8988T (cell line): ENCODE measurements around the gene MTFP1.
"Not testable (repeated sequence)": the region's sequence is repeated elsewhere in the genome, so short reads cannot be mapped to it uniquely, and the experiment has no call there.

Experiments
- DNase-seq: peaks from one replicate; pipeline ENCODE4 v3.0.0; 2011

The MTFP1 gene

DNA sequence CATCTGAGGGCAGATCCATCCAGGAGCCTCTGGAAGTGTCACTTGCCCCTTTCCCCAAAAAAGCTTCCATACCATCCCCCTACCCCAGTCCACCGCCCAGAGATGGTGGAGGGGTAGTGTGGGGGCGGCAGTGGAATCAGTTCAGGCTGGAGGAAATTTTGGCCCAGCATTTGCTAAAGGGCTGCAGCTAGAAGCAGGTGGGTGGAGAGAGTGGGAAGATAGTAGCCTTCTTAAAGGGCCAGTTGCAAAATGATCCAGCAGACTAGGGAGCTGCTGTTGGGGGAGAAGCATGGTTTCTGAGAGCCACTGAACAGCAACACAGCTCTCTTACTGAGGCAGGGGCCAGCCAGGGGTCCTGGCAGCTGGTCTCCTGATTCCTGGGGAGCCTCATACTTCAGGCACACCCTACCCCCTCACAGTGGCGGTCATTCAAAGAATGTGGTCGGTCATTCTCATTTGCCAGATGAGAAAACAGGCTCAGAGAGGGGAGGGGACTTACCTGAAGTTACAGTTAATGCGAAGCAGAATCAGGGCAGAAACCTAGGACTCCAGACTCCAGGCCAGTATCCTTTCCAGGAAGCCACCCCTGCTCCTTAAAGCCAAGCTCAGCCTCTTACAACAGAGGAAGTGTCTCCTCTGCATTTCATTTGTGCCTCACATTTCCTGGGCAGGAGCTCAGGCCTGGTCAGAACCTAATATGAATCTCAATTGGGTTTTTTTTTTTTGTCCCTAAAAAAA lies 23.4 kb upstream of the MTFP1 start:
- no peak for DNase-seq

DNA sequence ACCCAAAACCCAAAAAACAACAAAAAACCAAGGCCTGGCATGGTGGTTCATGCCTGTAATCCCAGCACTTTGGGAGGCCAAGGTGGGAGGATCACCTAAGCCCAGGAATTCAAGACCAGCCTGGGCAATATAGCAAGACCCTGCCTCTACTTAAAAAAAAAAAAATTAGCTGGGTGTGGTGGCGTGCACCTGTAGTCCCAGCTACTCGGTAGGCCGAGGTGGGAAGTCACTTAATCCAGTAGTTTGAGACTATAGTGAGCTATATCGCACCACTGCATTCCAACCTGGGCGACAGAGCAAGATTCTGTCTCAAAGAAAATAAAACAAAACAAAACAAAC lies 22.8 kb upstream of the MTFP1 start:
- DNase-seq, result not testable (repeated sequence)

DNA sequence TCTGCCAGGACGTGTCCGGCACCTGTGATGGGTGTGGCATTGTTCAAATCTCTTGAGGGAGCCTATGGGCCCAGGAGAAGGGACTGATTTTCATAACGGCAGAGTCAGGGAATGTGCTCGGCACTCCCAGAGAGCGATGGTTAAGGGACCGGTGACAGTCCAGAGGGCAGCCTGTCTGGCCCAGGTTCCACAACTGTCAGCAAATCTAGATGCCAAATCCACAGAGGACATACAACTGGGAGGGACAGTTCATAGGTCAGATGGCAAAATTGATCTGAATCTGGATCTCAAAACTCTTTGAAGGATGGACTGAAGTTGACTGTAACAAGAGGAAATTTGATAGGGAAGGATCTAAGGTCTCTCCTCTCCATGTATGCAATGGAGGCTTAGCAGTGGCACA lies 21.3 kb upstream of the MTFP1 start:
- no peak for DNase-seq

DNA sequence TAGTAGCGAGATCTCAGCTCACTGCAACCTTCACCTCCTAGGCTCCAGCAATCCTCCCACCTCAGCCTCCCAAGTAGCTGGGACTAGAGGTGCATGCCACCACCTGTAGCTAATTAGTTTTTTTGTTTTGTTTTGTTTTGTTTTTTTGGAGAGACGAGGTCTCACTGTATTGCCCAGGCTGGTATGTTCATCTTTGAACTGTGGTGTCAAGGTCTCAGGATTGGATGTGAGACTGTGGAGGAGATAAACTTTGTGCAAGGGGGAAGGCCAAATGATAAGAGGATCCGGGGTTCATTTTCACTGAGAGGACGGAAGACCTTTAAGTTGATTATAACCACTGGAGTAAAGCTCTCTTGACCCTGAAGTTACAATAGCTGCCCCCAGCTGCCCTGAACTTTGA lies 19.8 kb upstream of the MTFP1 start:
- DNase-seq, result no peak

DNA sequence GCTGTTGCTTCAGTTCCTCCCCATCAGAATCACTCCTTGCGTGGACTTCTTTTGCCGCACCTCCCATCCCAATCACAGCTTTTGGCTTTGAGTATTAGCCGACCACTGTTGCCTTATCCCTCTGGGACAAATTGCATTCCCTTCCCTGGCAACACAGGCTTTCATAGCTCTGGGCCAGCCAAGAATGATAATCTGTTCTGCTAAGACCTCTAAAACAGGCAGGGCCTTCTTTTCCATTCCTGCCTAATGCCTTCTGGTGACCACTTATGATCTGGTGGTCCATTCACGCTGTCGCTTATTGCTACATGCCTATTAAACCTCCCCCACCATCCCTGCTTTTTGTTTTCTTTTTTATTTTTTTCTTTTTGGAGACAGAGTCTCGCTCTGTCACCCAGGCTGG lies 19.2 kb upstream of the MTFP1 start:
- no peak for DNase-seq

DNA sequence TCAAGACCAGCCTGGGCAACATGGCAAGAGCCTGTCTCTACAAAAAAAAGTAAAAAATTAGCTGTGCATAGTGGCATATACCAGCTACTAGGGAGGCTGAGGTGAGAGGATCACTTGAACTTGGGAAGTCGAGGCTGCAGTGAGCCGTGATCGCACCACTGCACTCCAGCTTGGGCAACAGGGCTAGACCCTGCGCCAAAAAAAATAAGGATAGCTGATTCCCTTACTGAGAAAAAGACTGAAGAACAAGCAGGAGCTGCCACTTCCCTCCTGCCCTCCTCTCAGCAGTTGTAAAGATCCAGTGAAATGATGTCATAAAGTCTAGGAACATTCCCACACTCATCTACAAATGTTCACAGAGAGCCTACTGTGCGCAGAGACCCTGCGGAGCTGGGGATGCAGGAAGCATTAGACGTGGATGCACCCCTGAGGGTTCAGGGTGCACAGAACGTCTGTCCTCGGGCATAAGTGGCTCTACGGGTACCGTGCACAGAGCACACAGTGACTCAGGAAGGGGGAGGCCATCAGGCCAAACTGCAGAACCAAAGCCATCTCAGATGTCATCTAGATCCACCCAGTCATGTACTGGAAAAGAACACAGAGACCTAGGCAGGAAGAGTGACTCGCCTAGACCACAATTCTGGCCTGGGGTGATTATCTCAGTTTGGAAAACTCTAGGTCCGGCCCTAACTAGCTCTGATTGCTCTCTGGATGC lies 17.0 kb upstream of the MTFP1 start:
- DNase-seq, result no peak

DNA sequence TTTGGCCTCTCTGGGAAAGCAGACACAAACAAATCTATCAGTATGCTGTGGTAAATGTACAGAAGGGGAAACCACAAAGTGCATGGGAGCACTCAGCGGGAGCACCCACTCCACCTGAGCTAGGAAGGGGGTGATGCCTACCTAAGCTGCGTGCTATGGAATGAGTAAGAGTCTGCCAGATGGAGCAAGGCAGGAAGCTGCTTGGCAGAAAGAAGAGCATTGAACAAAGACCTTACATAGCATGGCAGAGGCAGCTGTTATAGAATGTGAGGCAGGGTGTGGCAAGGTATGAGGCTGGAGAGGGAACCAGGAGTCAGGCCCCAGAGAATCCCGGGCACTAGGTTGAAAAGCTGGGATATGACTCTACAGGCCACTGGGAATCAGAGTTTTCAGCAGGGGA lies 13.8 kb upstream of the MTFP1 start:
- no peak for DNase-seq

DNA sequence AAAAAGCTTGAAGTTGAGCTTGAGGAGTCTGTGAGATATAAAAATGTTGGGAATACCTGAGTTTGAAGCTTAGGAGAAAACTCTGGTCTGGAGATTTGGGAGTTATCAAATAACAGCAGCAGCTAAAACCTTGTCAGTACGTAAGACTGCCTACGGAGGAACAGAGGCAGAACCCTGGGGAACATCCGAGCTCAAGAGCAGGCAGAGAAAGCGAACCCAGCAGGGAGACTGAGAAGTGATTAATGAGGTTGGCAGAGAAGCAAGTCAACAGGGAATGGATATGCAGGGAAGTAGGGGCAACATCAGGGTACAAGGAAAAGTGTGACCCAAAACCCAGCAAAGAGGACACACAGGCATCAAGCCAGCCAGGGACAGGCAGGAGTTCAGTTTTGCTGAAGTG lies 12.6 kb upstream of the MTFP1 start:
- no peak for DNase-seq

DNA sequence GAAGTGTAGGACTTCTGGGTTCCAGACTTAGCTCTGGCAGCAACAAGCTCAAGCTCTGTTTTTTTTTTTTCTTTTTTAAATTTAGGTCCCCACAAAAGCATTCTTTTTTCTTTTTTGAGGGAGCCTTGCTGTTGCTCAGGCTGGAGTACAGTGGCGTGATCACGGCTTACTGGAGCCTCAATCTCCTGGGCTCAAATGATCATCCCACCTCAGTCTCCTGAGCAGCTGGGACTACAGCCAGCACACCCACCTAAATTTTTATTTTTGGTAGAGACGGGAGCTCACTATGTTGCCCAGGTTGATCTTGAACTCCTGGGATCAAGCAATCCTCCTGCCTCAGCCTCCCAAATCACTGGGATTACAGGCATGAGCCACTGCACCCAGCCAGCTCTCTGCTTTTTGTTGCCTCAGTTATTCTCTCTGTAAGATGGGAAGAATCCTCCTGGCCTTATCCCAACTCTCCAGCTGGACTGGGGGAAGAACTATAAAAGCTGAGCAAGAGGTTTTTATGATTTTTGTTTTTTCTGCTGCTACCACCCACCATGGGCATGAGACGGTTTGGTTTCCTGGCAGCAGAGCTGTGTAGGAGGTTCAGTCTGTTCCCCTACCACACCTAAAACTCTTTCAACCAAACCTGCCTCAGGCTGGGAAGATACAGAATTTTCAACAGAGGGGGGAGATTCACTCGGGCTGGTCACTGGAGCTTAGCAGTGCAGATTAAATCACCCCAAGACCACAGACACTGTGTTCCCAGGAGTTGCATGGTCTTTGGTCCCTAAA lies 11.6 kb upstream of the MTFP1 start:
- DNase-seq, result no peak

DNA sequence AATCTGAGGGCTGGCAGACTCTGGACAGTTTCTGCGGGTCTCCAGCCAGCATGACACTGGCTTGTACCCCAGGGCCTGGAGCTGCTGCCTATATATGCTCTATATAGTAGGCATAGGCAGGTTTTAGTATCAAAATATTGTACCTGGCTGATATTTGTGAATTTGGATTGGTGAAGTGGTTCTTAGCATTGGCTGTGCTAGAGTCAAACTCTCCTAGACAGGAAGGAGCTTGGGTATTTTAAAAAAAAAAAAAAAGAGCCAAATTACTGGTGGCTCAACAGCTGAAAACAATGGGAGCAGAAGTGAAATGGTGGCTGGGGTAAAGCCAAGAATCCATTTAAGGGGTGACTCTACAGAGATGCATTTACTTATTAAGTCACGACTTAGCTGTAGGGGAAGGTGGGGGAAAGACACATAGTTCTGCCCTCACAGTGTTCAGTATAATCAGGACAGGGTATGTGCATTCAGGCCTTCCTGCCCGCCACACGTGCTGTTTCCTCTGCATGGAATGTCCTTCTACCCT lies 11.0 kb upstream of the MTFP1 start:
- DNase-seq, result no peak

DNA sequence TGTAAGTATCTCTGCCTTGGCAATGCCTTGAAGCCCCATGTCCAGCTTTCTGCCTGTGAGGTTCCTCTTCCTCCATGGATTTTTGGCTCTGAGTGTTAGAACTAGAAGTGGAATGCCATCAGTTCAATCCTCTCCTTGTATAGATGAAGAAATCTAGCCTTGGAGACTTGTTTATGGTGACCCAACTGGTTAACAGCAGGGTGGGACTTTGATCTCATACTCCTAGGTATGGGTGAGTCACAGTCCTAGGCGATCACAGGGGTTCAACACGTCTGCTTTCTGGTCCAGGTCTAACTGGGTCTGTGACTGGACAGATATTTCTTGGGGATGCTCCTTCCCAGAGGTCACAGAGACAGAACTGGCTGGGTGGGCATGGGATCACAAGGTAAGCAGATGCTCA lies 9.2 kb upstream of the MTFP1 start:
- DNase-seq, result no peak

DNA sequence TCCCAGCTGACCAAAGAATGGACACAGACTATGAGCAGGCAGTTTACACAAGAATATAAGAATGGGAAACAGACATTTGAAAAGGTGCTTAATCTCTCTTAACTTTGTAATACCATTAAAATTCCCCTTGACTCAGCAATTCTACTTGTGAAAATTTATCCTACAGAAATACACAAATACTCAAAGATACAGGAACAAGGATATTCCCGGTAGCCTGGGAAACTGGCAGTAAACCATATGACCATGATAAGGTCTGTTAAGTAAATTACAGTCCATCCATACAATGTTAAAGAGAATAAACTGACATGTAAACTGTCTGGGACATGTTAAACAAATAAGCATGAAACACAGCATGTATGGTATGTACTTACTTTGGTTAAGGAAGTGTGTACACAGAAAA lies 8.7 kb upstream of the MTFP1 start:
- no peak for DNase-seq

DNA sequence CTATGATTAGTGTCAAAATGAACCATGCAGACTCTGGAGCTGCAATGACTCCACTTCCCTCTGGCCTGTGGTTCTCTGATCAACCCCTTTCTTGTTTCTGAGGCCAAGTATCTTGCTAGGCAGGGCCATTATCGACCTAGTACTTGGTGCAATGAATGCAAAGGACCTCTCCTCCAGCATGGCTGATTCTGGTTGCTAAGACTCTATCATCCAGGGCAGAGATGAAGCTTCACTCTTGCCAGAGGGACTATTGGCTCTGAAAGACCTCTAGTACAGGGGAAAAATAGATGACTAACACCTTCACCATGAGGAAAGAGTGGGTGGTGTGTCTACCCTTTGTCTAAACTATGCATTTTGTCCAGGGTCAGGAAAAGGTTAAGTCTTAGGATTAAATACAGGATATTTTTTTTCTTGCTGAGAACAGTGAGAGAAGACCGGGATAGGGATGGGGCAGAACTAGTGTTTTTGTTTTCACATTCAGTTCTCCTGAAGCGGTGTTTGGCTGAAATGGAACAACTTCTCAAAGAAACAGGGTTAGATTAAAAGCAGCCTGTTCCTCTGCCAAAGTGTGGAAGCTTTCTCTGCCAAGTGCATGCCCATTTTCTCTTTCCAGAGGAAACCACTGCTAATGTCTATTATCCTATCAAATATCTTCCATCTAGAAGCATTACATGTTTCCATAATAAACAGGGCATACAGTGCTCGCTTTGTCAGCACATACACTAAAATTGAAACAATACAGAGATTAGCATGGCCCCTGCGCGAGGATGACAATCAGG lies 5.0 kb upstream of the MTFP1 start:
- DNase-seq, result no peak

DNA sequence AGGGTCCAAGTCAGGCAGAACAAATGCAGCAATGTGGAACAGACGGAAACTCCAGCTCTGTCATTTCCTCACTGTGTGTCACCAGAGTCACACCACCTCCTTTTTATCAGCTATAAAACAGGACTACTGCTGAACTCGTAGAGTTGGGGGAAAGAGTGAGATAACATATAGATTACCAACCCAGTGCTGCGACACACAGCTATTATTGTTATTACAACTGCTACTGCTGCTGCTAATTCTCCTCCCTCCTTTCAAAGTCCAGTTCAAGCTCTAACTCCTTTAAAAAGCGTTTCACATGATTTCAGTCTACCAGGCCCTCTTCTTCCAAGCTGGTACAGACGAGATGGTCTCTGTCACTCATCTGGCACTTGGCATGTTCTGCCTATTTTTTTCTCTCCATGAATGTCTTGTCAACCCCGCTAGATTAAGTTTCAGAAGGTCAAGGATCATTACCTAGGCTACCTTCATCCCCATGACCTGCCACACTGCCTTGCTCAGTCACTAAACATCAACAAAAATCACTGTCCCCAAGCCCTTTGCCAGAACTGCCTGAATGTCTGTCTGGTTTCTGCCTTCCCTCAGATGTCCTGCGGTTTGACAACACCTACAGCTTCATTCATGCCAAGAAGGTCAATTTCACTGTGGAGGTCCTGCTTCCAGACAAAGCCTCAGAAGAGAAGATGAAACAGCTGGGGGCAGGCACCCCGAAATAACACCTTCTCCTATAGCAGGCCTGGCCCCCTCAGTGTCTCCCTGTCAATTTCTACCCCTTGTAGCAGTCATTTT lies 3.7 kb upstream of the MTFP1 start:
- DNase-seq, result no peak

DNA sequence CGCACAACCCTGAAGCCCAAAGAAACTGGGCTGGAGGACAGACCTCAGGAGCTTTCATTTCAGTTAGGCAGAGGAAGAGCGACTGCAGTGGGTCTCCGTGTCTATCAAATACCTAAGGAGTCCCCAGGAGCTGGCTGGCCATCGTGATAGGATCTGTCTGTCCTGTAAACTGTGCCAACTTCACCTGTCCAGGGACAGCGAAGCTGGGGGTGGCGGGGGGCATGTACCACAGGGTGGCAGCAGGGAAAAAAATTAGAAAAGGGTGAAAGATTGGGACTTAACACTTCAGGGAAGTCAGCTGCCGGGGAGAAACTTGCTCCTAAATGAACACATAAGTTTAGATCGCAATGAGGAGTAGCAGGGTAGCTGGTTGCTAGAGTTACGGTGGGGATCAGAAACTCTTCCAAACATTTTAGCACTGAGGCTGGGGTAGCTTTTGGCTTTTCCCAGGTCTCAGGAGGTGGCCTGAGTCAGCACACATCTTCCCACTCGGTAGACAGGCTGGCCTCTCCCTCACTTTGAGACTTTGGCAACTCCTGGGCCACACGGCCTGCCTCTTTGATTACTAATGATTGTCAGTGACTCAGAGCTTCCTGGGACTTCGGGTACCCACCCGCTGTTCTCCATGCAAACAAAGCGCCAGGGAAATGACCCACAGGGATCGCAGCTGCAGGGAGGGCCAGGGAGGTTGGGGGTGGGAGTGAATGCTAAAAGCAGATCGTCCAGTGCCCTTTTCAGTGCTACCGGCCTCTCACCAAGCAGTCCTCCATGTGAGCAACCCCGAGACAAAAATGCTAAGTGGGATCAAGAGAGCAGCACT lies 2.9 kb upstream of the MTFP1 start:
- DNase-seq, result peak; percentile 50

DNA sequence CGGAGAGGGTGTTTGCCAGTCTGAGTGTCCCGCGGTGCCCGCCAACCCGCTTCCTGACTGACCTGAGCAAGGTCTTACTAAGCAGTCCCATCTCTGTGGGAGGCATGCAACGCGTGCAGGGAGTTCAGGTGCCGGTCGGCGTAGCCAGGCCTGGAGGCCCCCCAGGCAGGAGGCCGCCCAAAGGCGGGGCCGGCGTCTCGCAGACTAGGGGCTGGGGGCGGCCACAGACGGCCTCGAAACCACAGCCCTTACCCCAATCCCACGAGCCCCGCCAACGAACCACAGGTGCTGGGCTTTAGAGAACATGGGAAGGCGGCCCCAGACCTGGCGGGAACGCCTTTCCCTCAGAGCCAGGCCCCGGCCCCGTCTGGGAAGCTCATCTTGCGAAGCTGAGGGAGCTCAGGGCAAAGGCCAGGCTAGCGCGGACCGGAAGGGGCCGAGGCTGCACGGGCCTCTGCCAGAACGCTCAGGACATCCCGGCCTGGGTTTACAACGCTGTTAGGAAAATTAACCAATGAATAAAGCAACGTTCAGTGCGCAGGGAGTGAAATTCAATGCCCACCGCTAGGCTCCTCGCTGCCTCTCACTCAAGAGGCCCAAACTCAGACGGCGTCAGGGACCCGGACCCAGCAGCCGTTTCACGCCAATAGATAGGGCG lies 2.1 kb upstream of the MTFP1 start:
- DNase-seq, result no peak

DNA sequence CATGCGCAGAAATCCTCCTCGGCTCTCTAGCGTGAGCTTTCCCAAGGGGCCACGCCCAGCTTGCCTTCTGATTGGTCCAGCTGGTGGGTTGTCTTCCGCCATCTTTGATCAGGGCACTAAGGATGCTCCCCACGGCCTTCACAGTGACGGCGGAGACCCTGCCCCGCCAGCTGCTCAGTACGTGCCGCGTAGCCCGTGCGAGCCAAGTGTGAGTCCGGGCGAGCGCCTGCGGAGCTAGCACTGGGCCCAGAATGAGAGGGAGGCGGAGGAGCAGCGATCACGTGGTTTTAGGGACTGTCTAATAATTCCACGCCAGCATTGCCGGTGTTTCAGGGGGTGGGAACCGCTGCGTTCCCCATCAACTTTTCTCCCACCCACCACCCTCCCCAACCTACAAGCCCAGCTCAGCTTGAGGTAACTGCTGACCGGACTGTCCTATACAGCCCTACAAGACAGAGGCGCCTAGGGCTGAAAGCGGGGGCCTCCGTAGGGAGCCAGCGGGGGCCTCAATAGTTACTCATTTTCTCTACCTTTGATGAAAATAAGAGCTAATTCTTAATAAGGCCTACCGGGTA lies 1.5 kb upstream of the MTFP1 start:
- DNase-seq, result peak; percentile 82

DNA sequence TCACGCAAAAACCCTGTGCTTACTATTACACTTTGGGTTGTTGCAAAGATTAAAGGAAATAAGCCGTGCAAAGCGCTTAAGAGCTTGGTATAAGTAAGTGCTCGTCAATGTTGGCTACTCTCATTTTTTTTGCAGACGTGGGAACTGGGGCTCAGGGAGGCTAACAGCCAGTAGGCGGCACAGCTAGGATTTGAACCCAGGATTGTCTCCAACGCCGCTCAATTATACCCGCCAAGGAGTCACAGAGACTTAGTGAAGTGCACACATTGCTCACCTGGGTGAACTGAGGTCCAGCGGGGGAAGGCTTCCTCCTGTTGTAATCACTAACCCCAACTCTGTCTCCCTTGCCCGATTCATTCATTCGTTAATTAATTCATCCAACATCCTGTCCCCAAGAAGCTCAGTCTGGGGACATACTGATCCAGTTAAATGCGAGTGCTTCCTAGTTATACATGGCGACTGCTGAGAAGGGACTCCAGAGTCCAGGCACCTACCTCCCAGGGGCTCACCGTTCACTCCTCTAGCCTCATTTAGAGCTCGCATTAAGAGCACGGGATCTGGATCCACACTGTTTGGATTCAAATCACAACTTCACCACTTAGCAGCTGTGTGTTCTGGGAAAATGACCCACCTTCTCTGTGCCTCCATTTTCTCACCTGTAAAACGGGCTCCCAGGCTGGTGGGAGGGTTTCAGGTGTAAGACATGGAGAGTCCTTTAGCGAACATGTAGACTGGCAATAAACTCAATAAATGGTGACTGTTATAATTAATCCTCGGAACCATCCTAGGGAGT lies 838 bp upstream of the MTFP1 start:
- no peak for DNase-seq

DNA sequence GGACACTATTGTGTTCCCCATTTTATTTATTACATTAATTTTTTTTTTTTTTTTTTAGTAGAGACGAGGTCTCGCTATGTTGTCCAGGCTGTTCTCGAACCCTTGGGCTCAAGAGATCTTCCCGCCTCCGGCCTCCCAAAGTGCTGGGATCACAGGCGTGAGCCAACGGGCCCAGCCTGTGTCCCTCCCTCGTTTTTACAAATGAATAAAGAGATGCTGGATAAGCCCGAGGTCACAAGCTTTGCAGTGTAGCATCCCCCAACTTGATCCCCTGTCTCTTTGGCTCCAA lies 297 bp upstream of the MTFP1 start:
- no peak for DNase-seq
